Lower leg skin (tissue), 4 donors: ENCODE results near the gene TTI1. TPM values are rescaled to one million over a fixed set of nuclear protein-coding genes. Genes with fewer than 3 reads are reported as not detected.
A peak's percentile ranks its signal among the peaks of the same experiment; 100 is the strongest.

ENCODE experiments used
- DNase-seq, 2 donors: peaks; one replicate each; pipeline ENCODE4 v3.0.0-alpha.2; 2019; ENCODE audit warnings: low spot score in 2 of 2
- H3K4me3 ChIP-seq: fragments of 200-600 bp; sonication (generic); 2 replicates; pipeline ENCODE4 v1.5.1; 2017; ENCODE audit warnings: mild to moderate bottlenecking, low read depth; ENCODE audit not compliant: poor library complexity, severe bottlenecking
- POLR2A ChIP-seq, 2 donors: fragments of 450-650 bp; IDR thresholded peaks; one replicate each; pipeline ENCODE4 v1.6.1; 2016 to 2017; ENCODE audit warnings: antibody characterized with exemption in 2 of 2, mild to moderate bottlenecking in 1 of 2, moderate library complexity in 1 of 2
- WGBS, 2 donors: methylation state at CpG; one replicate each; pipeline ENCODE4 v1.1.5; 2018; 5-methylcytosine and 5-hydroxymethylcytosine counted together
- intact Hi-C: fragments of 100-400 bp; cut with DNase I; formaldehyde crosslinking; loops from one replicate; pipeline ENCODE4 v1.15.0; 2023; ENCODE audit warnings: low total_unique reads
- total RNA-seq, 4 donors: library from RNA; depleted of rRNA; stranded (reverse); fragments of >200 nt; gene quantifications; one replicate each; pipeline ENCODE4 v1.1.0, GENCODE V29; 2016
- TF ChIP-seq, protein P1 (sequence below), 3 donors: fragments of 450-650 bp; IDR thresholded peaks; one replicate each; pipeline ENCODE4 v1.5.1; 2016; ENCODE audit warnings: antibody characterized with exemption in 3 of 3, mild to moderate bottlenecking in 3 of 3, moderate library complexity in 2 of 3

Gene TTI1
- total RNA-seq: 10 to 100 TPM; 11.3 to 15.1 (median 13.4) TPM

GRCh38 chr20:38033330-38034107, at the start of gene TTI1, which contains the start of gene RPRD1B:
TTI1 (minus strand) TSS chr20:38033456; CDS start chr20:38013816, 19,640 bp downstream.
RPRD1B (plus strand) TSS chr20:38033746; CDS start chr20:38033948, 202 bp downstream.
- 0% methylated on average over 53 to 59 of the region's 69 CpGs for WGBS, 2 donors

DNA sequence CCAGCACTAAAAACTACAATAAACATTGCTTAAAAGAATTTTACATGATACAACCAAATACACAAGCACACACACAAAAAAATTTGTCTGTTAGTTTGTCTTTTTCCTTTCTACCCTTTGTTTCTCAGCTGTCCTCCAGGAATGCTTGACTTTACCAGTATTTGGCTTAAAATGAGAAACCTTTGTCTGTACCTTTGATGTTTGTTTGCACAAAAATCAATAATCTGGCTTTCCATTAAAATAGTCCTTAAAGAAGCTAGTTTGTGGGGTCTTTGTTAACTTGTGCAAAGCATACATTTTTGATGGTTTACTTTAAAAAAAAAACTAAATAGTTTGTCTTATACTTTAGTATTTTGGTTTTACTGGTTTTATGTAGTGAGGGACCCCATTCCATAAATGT, 49.6 kb upstream of the TTI1 start:
- no peak for DNase-seq
- intact Hi-C loops: no loop called here
- no peak for TF ChIP-seq POLR2A (IDR thresholded peaks at IDR 0.05)
- TF ChIP-seq, protein P1, sequence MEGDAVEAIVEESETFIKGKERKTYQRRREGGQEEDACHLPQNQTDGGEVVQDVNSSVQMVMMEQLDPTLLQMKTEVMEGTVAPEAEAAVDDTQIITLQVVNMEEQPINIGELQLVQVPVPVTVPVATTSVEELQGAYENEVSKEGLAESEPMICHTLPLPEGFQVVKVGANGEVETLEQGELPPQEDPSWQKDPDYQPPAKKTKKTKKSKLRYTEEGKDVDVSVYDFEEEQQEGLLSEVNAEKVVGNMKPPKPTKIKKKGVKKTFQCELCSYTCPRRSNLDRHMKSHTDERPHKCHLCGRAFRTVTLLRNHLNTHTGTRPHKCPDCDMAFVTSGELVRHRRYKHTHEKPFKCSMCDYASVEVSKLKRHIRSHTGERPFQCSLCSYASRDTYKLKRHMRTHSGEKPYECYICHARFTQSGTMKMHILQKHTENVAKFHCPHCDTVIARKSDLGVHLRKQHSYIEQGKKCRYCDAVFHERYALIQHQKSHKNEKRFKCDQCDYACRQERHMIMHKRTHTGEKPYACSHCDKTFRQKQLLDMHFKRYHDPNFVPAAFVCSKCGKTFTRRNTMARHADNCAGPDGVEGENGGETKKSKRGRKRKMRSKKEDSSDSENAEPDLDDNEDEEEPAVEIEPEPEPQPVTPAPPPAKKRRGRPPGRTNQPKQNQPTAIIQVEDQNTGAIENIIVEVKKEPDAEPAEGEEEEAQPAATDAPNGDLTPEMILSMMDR (IDR thresholded peaks at IDR 0.05): no peak
- H3K4me3 ChIP-seq: no peak overlapping the region

More at GRCh38 chr20:38033330-38034107, at the start of gene TTI1, which contains the start of gene RPRD1B:
- peak; percentile 87 to 97 for DNase-seq
- TF ChIP-seq POLR2A (IDR thresholded peaks at IDR 0.05): no peak
- TF ChIP-seq, protein P1 (IDR thresholded peaks at IDR 0.05): no peak
- intact Hi-C loops: no loop called here
- peak within 1 kb of the TSS; percentile 94 for H3K4me3 ChIP-seq

GRCh38 chr20:38081575-38081974, 48.3 kb upstream of the TTI1 start:
- TF ChIP-seq, protein P1 (IDR thresholded peaks at IDR 0.05): no peak
- no peak for TF ChIP-seq POLR2A (IDR thresholded peaks at IDR 0.05)
- intact Hi-C loops: no loop called here
- DNase-seq: no peak
- WGBS, 2 donors: 70 to 77% methylated on average over 3 of the region's 3 CpGs
- H3K4me3 ChIP-seq: no peak overlapping the region

DNA sequence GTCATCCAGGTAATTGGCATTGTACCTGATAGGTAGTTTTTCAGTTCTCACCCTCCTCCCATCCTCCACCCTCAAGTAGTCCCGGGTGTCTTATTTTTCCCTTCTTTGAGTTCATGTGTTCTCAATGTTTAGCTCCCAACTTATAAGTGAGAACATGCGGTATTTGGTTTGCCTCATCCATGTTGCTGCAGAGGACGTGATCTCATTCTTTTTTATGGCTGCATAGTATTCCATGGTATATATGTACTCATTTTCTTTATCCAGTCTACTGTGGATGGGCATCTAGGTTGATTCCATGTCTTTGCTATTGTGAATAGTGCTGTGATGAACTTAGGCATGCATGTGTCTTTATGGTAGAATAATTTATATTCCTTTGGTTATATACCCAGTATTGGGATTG, 46.1 kb upstream of the TTI1 start:
- intact Hi-C loops: loop anchor here (5.0 kb wide), 1 partner anchor 1133 kb away; no protein-coding TSS in a partner anchor
- no peak overlapping the region for H3K4me3 ChIP-seq
- no peak for DNase-seq
- no peak for TF ChIP-seq POLR2A (IDR thresholded peaks at IDR 0.05)
- TF ChIP-seq, protein P1 (IDR thresholded peaks at IDR 0.05): no peak
- 91 to 98% methylated on average over 3 of the region's 3 CpGs for WGBS, 2 donors

GRCh38 chr20:38078084-38078483, 44.8 kb upstream of the TTI1 start:
- DNase-seq: no peak
- intact Hi-C loops: loop anchor here (5.0 kb wide), 1 partner anchor 1134 kb away; no protein-coding TSS in a partner anchor
- TF ChIP-seq, protein P1 (IDR thresholded peaks at IDR 0.05): no peak
- no peak for TF ChIP-seq POLR2A (IDR thresholded peaks at IDR 0.05)
- WGBS, 2 donors: 96 to 100% methylated on average over 2 of the region's 2 CpGs
- H3K4me3 ChIP-seq: no peak overlapping the region
